Measurements from ENCODE around the gene SULT1A1.

GRCh38 chr16:28606291-28607115 is 3.3 kb downstream of the SULT1A1 start:
- TF ChIP-seq POLR2A (IDR thresholded peaks at IDR 0.05) (no peak), CTCF (IDR thresholded peaks at IDR 0.05) (no peak)
